H7 (cell line): ENCODE data around the gene RPL27. TPM values are rescaled to one million over a fixed set of nuclear protein-coding genes. Genes with fewer than 3 reads are reported as not detected.
A peak's percentile ranks its signal among the peaks of the same experiment; 100 is the strongest.
"Not testable (repeated sequence)": the region's sequence is repeated elsewhere in the genome, so short reads cannot be mapped to it uniquely, and the experiment has no call there.

Experiments
- DNase-seq: peaks from one replicate; pipeline ENCODE4 v3.0.0; 2012
- H3K27me3 ChIP-seq: 2 replicates; pipeline ENCODE4 v1.6.0; 2011; ENCODE audit warnings: mild to moderate bottlenecking, low read length; ENCODE audit not compliant: control insufficient read depth, insufficient read depth
- H3K36me3 ChIP-seq: replicated peaks from 2 replicates; pipeline ENCODE4 v1.5.1; 2011; ENCODE audit warnings: low read length; ENCODE audit not compliant: control insufficient read depth, insufficient read depth
- H3K4me3 ChIP-seq: 2 replicates; pipeline ENCODE4 v1.5.1; 2011; ENCODE audit warnings: low read depth, mild to moderate bottlenecking, control low read depth, low read length, moderate library complexity; ENCODE audit not compliant: insufficient read depth
- total RNA-seq: library from RNA; depleted of rRNA; stranded (reverse); fragments of >200 nt; shearing (Covaris generic); gene quantifications from 2 replicates; pipeline ENCODE4 v1.2.3, GENCODE V29; 2014; rRNA removed

RPL27 gene
- total RNA-seq: 1,832 and 1,859 TPM in 2 replicates

DNA sequence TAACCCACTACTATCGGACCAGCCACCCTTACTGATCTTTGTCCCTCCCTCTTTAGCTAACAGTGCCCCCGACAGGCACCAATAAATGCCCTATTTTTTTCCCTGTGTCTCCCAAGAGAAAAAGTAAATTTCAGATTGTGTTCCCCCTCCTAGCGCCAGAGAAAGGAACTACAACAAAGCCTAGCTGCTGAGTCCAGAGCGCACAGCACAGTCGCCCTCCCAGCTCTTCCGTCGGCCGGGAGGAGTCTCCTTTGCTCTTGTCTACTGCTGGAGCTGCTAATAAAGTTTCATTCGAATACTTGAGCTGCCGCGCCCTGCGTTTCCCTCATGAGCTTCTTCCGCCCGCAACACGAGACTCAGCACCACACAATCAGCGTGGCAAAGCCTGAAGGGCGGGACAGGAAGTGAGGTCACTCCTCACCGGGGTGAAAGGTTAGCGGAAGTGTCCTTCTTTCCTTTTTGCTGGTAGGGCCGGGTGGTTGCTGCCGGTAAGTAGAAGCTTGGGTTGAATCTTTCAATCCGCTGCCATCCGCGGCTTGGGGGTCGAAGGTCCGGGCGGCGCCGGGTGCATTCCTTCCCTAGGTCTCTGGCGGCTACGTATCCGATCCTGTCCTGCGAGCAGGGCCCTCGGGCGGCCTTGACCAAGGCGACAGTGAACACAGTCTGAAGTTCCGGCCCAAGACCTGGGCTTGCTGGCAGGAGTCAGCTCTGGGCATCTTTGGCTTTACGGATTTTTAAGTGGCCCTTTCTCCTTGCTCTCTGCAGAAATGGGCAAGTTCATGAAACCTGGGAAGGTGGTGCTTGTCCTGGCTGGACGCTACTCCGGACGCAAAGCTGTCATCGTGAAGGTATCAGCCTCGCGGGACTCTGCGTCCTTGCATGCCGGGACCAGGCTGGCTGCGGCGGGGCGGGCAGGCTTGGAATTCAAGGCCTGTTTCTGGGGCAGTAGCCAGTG lies at the start of gene RPL27:
RPL27 (plus strand) TSS at position 436 of the 955 bp plus-strand sequence; CDS start at position 768, 332 bp downstream.
- Histone ChIP-seq H3K4me3 (peak within 1 kb of the TSS; percentile 96), H3K36me3 (peaks cover 30% of the 10 kb centered on the region), H3K27me3 (no peaks in the 10 kb centered on the region)
- DNase-seq: peak; percentile 93

DNA sequence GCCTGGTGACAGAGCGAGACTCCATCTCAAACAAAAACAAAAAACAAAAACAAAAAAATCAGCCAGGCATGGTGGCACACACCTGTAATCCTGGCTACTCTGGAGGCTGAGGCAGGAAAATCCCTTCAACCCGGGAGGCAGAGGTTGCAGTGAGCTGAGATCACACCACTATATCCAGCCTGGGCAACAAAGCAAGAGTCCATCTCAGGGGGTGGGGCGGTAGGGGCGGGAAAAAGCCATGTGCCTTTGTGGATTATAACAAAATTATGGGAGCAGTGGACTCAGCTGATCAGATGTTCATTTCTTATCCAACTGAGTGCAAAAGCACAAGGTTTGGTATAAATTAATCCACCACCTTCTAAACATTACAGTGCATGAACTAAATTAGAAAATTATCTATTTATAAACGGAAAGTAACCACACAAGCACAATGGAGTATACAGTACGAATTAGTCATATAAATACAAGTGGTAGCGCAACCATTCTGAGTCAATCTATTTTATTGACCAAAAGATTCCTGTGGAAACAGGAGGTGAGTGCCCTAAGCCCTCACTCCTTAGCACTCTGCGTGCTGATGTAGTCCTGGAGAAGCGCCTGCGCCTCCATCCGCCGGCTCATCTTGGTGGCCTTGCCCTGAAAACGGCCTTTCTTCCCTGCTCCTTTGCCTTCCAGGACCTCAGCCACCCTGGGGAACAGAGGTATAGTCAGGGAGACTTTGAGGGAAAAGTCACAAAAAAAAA lies 48.0 kb upstream of the RPL27 start:
- no peak for DNase-seq
- Histone ChIP-seq H3K36me3 (peaks cover 24% of the 10 kb centered on the region), H3K27me3 (no peaks in the 10 kb centered on the region), H3K4me3 (no peak overlapping the region)

DNA sequence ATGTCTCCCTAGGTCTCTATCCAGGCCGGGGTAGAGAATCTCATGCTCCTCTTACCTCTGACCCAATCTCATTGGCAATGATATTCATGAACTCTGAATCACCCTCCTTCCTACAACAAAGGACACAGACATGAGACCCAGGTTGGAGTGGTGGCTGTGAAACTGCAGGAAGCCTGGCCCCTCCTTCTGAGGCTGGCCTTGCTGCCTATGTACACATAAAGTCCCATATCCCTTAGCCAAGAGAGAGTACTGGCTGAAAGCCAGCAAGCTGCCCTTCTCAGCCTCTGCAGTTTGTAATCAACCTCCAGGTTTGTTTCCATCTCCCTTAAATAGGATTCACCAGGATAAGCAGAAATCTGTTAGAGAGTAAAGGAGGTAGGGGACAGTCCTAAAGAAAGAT lies 44.5 kb upstream of the RPL27 start:
- no peak overlapping the region for H3K4me3 ChIP-seq
- H3K36me3 ChIP-seq: peaks cover 38% of the 10 kb centered on the region
- H3K27me3 ChIP-seq: no peaks in the 10 kb centered on the region
- DNase-seq: no peak

DNA sequence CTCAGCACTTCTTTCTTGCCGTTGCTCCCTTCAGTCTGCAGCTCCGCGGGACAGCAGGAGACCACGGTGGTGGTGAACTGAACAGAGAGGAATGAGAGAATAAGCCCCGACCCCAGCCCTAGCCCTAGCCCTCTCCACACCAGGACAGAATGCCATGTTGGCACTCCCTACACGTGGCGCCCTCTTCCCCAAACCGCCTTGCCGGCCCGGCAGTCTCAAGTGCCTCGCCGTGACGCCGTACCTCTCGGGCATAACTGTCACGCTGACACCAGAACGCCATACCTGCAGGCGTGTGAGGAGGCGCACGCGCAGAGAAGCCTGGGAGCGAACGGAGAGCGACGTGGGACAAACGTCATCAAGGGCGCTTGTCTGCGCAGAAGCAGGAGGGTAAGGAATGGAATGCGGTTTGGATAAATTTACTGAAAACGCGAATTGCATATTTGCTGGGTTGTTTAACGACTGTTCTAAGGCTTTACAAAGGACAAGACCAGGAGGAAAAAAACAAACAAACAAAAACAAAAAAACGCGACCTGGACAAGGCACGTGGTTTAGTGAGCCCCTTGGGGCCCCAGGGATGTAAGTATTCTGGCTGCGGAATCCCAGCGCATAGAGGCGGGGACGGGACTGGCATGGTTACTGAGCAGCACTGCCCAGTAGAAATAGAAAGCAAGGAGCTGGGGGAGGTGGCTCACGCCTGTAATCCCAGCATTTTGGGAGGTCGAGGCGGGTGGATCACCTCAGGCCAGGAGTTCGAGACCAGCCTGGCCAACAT lies 33.9 kb upstream of the RPL27 start, which contains the start of gene AARSD1:
AARSD1 (minus strand) TSS at position 294 of the 772 bp plus-strand sequence; CDS start at position 280, 14 bp downstream.
- peak; percentile 86 for DNase-seq
- Histone ChIP-seq H3K4me3 (peak within 1 kb of the TSS; percentile 90), H3K27me3 (no peaks in the 10 kb centered on the region), H3K36me3 (peaks cover 18% of the 10 kb centered on the region)

DNA sequence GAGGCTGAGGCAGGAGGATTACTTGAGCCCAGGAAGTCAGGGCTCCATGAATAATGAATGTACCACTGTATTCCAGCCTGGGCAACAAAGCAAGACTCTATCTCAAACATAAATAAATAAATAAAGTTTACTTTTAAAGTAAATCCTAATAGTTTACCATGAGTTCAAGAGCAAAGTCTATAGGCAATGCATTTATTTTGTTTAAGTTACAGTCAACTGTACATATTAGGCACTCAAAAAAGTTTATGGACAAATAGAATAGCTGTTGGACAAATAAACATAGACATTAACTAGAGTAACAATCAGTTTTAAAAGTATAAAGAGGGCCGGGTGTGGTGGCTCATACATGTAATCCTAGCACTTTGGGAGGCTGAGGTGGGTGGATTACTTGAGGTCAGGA lies 30.3 kb upstream of the RPL27 start:
- H3K4me3 ChIP-seq: no peak overlapping the region
- no peaks in the 10 kb centered on the region for H3K36me3 ChIP-seq
- DNase-seq: no peak
- H3K27me3 ChIP-seq: no peaks in the 10 kb centered on the region

DNA sequence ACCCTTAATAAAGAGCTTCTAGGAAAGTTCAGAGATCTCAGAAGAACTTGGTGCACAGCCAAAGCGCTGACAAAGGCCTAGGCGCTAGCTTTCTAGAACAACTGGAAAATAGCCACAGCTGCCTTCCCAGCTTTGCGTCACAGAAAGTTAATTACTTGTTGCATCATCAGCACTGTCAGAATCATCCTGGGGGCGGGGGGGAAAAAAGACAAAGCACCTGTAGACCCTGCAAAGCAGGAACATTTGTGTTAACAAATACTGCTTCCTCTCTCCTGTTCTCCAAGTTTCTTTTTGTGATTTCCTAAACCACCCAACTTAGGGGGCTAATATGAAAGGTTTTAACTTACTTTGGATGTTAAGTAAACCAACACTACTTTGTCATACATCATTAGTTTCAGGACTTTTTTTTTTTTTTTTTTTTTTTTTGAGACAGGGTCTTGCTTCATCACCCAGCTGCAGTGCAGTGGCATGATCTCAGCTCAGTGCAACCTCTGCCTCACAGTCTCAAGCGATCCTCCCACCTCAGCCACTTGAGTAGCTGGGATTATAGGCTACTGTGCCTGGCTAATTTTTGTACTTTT lies 29.1 kb upstream of the RPL27 start:
- Histone ChIP-seq H3K27me3 (no peaks in the 10 kb centered on the region), H3K36me3 (no peaks in the 10 kb centered on the region), H3K4me3 (no peak overlapping the region)
- DNase-seq: no peak

DNA sequence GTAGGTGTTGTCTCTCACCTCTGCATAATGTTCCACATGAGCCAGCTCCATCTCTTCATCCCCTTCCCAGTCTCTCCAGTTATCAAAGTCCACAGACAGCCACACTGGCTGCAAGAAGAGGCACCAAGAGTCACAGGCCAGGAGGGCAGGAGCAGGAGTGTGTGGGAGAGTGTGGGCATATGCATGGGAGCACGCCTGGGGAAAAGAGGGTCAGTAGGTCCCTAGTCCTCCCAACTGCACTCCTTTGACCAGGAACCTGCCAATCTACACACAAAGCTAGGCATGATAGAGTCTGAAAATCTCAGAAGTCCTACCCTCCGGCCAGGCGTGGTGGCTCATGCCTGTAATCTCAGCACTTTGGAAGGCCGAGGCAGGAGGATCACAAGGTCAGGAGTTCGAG lies 26.6 kb upstream of the RPL27 start:
- no peaks in the 10 kb centered on the region for H3K36me3 ChIP-seq
- DNase-seq: no peak
- H3K4me3 ChIP-seq: no peak overlapping the region
- no peaks in the 10 kb centered on the region for H3K27me3 ChIP-seq

DNA sequence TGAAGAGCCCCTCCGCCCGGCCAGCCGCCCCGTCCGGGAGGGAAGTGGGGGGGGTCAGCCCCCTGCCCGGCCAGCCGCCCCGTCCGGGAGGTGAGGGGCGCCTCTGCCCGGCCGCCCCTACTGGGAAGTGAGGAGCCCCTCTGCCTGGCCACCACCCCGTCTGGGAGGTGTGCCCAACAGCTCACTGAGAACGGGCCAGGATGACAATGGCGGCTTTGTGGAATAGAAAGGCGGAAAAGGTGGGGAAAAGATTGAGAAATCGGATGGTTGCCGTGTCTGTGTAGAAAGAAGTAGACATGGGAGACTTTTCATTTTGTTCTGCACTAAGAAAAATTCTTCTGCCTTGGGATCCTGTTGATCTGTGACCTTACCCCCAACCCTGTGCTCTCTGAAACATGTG lies 24.9 kb upstream of the RPL27 start:
- not testable (repeated sequence) for DNase-seq, H3K4me3 ChIP-seq, H3K36me3 ChIP-seq, H3K27me3 ChIP-seq

DNA sequence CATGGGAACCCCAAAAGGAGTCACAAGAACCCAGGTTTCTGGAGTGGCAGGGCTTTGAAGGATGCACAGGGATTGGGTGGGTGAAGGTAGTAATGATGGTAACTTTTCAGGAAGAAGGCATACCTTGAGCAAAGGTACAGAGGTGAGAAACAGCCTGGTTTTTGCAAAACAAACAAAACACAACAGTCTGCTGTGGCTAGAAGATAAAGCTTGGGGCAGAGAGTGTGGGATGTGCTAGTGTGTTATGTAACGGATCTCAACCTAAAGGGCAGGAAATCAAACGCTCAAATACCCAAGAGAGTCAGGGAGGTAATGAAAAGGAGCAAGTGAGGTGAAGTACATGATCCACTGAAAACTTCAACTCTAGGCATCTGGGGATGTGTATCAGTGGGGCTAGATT lies 23.0 kb upstream of the RPL27 start:
- Histone ChIP-seq H3K4me3 (no peak overlapping the region), H3K36me3 (no peaks in the 10 kb centered on the region), H3K27me3 (no peaks in the 10 kb centered on the region)
- DNase-seq: no peak

DNA sequence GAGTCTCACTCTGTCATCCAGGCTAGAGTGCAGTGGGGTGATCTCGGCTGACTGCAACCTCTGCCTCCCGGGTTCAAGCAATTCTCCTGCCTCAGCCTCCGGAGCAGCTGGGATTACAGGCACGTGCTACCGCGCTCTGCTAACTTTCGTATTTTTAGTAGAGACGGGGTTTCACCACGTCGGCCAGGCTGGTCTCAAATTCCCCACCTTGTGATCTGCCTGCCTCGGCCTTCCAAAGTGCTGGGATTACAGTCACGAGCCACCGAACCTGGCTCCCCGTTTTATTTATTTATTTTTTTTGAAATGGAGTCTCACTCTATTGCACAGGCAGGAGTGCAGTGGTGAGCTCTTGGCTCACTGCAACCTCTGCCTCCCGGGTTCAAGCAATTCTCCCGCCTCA lies 22.5 kb upstream of the RPL27 start:
- not testable (repeated sequence) for DNase-seq, H3K36me3 ChIP-seq

DNA sequence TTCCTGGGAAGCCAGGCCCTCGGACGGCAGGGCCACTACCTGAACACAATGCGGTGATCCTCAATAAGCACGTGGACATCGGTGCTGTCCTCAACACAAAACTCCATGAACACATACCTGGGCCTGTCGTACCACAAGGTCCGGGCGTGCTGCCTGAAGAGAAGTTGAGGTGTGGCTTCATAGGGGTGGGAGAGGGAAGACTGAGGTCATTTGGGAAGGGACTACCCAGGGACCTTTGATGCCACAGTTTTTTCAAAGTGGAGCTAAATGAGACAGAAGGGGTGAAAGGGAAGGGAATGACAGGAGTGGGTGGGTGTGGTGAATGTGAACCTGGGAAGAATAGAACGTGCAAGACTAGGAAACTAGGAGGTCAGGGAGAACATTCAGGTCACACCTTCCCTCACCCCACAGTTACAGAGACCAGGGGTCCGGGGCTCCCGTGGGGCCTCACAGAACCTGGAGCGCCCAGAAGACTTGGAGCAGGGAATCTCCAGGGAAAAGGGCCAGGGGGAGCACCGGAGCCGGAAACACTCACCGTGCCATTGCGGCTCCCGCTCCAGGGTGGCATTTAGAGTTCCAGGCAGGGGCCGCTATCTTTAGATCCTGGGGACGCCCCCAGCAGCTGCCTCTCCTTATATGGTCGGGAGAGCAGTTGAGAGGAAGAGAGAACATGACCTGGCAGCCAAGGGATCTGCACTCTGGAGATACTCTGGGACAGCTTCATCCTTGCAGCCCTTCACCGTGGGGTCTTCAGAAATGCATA lies 18.5 kb upstream of the RPL27 start, which contains the start of gene PTGES3L:
PTGES3L (minus strand) TSS at position 570 of the 763 bp plus-strand sequence; CDS start at position 543, 27 bp downstream.
- no peaks in the 10 kb centered on the region for H3K36me3 ChIP-seq
- peak; percentile 85 for DNase-seq
- no peaks in the 10 kb centered on the region for H3K27me3 ChIP-seq
- H3K4me3 ChIP-seq: peak within 1 kb of the TSS; percentile 85

More for the DNA sequence above, 22.5 kb upstream of the RPL27 start:
- H3K27me3 ChIP-seq, H3K4me3 ChIP-seq: not testable (repeated sequence)

DNA sequence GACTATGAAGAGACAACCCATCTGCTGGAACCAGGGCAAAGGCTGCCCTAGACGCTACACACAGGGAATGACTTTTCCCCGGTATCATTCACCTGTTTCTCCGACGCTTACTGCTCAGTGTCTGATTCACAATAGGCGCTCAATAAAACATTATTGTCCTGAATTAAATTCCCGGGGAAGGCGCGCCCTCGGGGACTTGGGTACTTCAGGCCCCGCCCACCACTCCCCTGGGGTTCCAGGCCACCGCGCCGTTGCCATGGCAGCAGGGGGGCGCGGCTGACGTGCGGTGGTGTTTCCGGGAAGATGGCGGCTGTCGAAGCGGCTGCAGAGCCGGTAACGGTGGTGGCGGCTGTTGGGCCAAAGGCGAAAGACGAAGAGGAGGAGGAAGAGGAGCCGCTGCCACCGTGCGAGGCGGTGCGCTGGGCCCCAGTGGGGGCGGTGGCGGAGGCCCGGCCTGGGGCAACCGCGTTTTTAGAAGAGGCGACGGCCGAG lies 17.9 kb upstream of the RPL27 start, which contains the start of gene RUNDC1:
RUNDC1 (plus strand) TSS at position 292 of the 492 bp plus-strand sequence; CDS start at position 304, 12 bp downstream.
- peak within 1 kb of the TSS; percentile 85 for H3K4me3 ChIP-seq

DNA sequence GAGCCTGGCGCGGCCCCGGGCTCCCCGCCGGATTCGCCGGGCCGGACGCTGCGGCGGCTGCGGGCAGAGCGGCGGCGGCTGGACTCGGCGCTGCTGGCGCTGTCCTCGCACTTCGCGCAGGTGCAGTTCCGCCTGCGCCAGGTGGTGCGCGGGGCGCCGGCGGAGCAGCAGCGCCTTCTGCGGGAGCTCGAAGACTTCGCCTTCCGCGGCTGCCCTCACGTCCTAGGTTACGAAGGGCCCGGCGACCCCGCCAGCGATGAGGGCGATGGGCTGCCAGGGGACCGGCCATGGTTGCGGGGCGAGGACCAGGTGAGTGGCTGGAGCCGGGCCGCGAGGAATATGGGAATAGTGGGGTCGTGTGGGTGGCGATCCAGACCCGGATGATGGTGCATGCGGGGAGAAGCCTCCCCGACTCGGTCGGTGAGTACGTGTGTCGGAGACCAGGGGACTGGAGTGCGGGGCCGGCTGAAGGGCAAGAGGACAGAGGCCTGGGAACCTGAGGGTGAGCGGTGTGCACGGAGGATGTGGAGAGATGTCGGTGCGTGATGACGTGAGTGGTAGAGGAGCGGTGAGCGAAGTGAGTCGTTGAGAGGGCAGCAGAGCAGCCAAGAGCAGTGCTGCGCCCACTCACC lies 17.3 kb upstream of the RPL27 start:
- Histone ChIP-seq H3K4me3 (peak overlapping the region; percentile 85), H3K27me3 (no peaks in the 10 kb centered on the region), H3K36me3 (no peaks in the 10 kb centered on the region)
- DNase-seq: peak; percentile 88

More for the DNA sequence above, 17.9 kb upstream of the RPL27 start, which contains the start of gene RUNDC1:
- peak; percentile 98 for DNase-seq
- Histone ChIP-seq H3K36me3 (no peaks in the 10 kb centered on the region), H3K27me3 (no peaks in the 10 kb centered on the region)
